ENCODE measurements around the gene FILIP1L. TPM values are rescaled to one million over a fixed set of nuclear protein-coding genes. Genes with fewer than 3 reads are reported as not detected.

The FILIP1L gene
- total RNA-seq, 2 experiments from 2014 or later: not detected

DNA sequence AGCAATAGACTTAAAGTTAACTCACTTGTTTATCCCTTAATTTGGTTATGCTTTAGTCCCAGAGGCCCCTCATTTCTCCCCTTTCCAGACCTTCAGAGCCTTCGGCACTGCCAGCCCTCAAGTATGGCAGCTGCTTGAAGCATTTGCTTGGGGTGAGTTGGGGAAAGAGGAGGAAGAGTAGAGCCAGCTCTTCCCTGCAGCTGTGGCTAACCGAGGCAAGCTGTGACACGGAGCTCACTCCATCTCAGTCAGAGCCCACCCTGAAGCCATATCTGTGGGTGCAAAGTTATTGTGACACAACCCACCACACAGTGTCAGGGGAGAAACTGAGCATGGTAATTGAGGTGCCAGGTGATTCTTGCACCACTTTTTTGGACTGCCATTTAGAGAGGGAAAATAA, 66.1 kb downstream of the FILIP1L start:
- no peak for TF ChIP-seq EZH2phosphoT487 (IDR thresholded peaks at IDR 0.05; ENCODE audit: borderline replicate concordance, low read depth, low read length)
- TF ChIP-seq, protein P1, sequence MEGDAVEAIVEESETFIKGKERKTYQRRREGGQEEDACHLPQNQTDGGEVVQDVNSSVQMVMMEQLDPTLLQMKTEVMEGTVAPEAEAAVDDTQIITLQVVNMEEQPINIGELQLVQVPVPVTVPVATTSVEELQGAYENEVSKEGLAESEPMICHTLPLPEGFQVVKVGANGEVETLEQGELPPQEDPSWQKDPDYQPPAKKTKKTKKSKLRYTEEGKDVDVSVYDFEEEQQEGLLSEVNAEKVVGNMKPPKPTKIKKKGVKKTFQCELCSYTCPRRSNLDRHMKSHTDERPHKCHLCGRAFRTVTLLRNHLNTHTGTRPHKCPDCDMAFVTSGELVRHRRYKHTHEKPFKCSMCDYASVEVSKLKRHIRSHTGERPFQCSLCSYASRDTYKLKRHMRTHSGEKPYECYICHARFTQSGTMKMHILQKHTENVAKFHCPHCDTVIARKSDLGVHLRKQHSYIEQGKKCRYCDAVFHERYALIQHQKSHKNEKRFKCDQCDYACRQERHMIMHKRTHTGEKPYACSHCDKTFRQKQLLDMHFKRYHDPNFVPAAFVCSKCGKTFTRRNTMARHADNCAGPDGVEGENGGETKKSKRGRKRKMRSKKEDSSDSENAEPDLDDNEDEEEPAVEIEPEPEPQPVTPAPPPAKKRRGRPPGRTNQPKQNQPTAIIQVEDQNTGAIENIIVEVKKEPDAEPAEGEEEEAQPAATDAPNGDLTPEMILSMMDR (conservative IDR thresholded peaks at IDR 0.05; ENCODE audit: low read length): no peak
- Histone ChIP-seq H3K36me3 (ENCODE audit: insufficient read depth, low read length) (no peaks in the 10 kb centered on the region), H3K4me3 (ENCODE audit: low read depth, low read length, poor library complexity, severe bottlenecking) (no peak overlapping the region), H3K4me2 (ENCODE audit: low read length) (0 out of 2 replicates have a peak overlapping the region, but pooled peaks have one; percentile 2), H2AFZ (ENCODE audit: low read length) (no peak overlapping the region), H3K9me3 (ENCODE audit: low read length) (no peaks in the 10 kb centered on the region), H3K79me2 (ENCODE audit: insufficient read depth, low read depth, low read length) (no peaks in the 10 kb centered on the region), H4K20me1 (ENCODE audit: insufficient read depth, low read length) (peaks cover 42% of the 10 kb centered on the region), H3K27ac (ENCODE audit: low read depth, low read length, poor library complexity, severe bottlenecking) (no peak overlapping the region), H3K4me1 (ENCODE audit: insufficient read depth, low read length, poor library complexity, severe bottlenecking) (peaks cover 26% of the 10 kb centered on the region), H3K9me2 (ENCODE audit: insufficient read depth, low read length) (no peaks in the 10 kb centered on the region)
- no peak for DNase-seq (ENCODE audit: low spot score)
- intact Hi-C loops (cut with micrococcal nuclease; ENCODE audit: unreplicated experiment): no loop called here
- no TSS peak for BruUV-seq (replicated peaks)
- ChIA-PET CTCF (ENCODE audit: unreplicated experiment) (no interaction called here), POLR2A (no interaction called here)

DNA sequence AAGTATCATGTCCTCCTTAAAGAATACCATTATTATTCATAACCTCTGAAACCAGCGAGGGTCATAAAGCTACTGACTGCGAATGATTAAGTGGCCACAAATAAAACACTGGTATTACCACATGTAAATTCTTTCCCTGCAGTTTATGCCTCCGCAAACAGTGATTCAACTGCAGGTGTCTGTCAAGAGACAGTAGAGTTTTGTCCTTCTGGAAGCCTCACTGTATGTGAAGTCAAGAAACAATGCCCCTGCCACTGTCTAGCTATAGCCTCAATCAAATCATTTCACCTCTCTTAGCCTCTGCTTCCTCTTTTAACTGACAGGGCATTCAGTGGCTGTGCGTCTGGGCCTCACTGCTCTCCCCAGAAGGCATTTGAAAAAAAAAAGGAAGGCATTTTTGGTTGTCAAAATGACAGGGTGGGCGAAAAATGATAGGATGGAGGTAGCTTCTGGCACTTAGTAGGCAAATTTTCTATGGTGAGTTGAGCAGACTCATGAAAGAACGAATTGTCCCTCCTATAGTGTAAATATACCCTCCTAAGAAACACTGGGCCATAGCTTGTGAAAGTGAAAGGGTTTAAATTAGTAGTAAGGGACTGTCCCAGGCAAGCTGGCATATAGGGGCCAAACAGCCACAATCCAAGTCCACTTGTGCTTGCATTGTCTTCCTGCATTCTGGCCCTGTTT, 66.7 kb downstream of the FILIP1L start:
- ChIA-PET CTCF (ENCODE audit: unreplicated experiment) (no interaction called here), POLR2A (interaction anchor here (0.6 to 0.7 kb wide), 2 partner anchors 217 to 393 kb away, joined by 3 read pairs; no protein-coding TSS in a partner anchor)
- peaks cover 26% of the 10 kb centered on the region for H3K4me1 ChIP-seq (ENCODE audit: insufficient read depth, low read length, poor library complexity, severe bottlenecking)
- no peaks in the 10 kb centered on the region for H3K36me3 ChIP-seq (ENCODE audit: insufficient read depth, low read length)
- H4K20me1 ChIP-seq (ENCODE audit: insufficient read depth, low read length): peaks cover 42% of the 10 kb centered on the region
- TF ChIP-seq EZH2phosphoT487 (IDR thresholded peaks at IDR 0.05; ENCODE audit: borderline replicate concordance, low read depth, low read length): no peak
- TF ChIP-seq, protein P1 (conservative IDR thresholded peaks at IDR 0.05; ENCODE audit: low read length): no peak
- peak overlapping the region; percentile 2 for H3K4me2 ChIP-seq (ENCODE audit: low read length)
- intact Hi-C loops (cut with micrococcal nuclease; ENCODE audit: unreplicated experiment): no loop called here
- H2AFZ ChIP-seq (ENCODE audit: low read length): no peak overlapping the region
- no peak overlapping the region for H3K27ac ChIP-seq (ENCODE audit: low read depth, low read length, poor library complexity, severe bottlenecking)
- no peaks in the 10 kb centered on the region for H3K9me2 ChIP-seq (ENCODE audit: insufficient read depth, low read length)
- BruUV-seq (replicated peaks): no TSS peak
- H3K9me3 ChIP-seq (ENCODE audit: low read length): no peaks in the 10 kb centered on the region
- peak; percentile 24 for DNase-seq (ENCODE audit: low spot score)
- H3K79me2 ChIP-seq (ENCODE audit: insufficient read depth, low read depth, low read length): no peaks in the 10 kb centered on the region
- no peak overlapping the region for H3K4me3 ChIP-seq (ENCODE audit: low read depth, low read length, poor library complexity, severe bottlenecking)

DNA sequence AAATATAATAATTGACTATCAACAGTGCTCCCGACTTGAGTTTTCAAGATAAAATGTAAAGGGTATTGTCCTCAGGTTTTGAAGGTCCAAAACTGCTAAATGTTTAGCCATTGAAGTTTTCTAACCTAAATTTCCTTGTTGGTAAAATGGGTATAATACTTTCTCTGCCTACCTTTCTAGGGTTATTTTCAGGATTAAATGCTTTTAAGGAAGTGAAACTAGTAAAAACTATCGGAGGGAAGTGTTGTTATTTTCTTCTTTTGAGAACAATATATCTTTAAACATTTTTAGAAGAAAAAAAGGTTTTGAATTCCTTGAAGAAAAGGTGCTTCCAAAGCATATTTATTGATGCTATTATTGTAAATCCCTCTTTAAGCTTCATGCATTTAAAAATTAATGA, 67.3 kb downstream of the FILIP1L start:
- H3K36me3 ChIP-seq (ENCODE audit: insufficient read depth, low read length): no peaks in the 10 kb centered on the region
- ChIA-PET CTCF (ENCODE audit: unreplicated experiment) (no interaction called here), POLR2A (interaction anchor here (0.6 to 0.8 kb wide), 3 partner anchors 12 to 392 kb away, joined by 3 read pairs; no protein-coding TSS in a partner anchor)
- no peak overlapping the region for H3K4me3 ChIP-seq (ENCODE audit: low read depth, low read length, poor library complexity, severe bottlenecking)
- H3K4me2 ChIP-seq (ENCODE audit: low read length): peak overlapping the region; percentile 2
- no peaks in the 10 kb centered on the region for H3K9me2 ChIP-seq (ENCODE audit: insufficient read depth, low read length)
- intact Hi-C loops (cut with micrococcal nuclease; ENCODE audit: unreplicated experiment): no loop called here
- no peaks in the 10 kb centered on the region for H3K79me2 ChIP-seq (ENCODE audit: insufficient read depth, low read depth, low read length)
- H2AFZ ChIP-seq (ENCODE audit: low read length): no peak overlapping the region
- H3K27ac ChIP-seq (ENCODE audit: low read depth, low read length, poor library complexity, severe bottlenecking): no peak overlapping the region
- TF ChIP-seq EZH2phosphoT487 (IDR thresholded peaks at IDR 0.05; ENCODE audit: borderline replicate concordance, low read depth, low read length): no peak
- TF ChIP-seq, protein P1 (conservative IDR thresholded peaks at IDR 0.05; ENCODE audit: low read length): no peak
- BruUV-seq (replicated peaks): no TSS peak
- H4K20me1 ChIP-seq (ENCODE audit: insufficient read depth, low read length): peaks cover 42% of the 10 kb centered on the region
- H3K4me1 ChIP-seq (ENCODE audit: insufficient read depth, low read length, poor library complexity, severe bottlenecking): peaks cover 26% of the 10 kb centered on the region
- peak; percentile 12 for DNase-seq (ENCODE audit: low spot score)
- no peaks in the 10 kb centered on the region for H3K9me3 ChIP-seq (ENCODE audit: low read length)
